ENCODE data around the gene ENTPD2. TPM values are rescaled to one million over a fixed set of nuclear protein-coding genes. Genes with fewer than 3 reads are reported as not detected.

Gene ENTPD2
- total and polyA plus RNA-seq, 10 of the 15 experiments (the other 5 are each of a cell fraction or from before 2014, with no cell fraction given), result 0.15 to 1.8 (median 0.65) TPM; not detected in 2

DNA sequence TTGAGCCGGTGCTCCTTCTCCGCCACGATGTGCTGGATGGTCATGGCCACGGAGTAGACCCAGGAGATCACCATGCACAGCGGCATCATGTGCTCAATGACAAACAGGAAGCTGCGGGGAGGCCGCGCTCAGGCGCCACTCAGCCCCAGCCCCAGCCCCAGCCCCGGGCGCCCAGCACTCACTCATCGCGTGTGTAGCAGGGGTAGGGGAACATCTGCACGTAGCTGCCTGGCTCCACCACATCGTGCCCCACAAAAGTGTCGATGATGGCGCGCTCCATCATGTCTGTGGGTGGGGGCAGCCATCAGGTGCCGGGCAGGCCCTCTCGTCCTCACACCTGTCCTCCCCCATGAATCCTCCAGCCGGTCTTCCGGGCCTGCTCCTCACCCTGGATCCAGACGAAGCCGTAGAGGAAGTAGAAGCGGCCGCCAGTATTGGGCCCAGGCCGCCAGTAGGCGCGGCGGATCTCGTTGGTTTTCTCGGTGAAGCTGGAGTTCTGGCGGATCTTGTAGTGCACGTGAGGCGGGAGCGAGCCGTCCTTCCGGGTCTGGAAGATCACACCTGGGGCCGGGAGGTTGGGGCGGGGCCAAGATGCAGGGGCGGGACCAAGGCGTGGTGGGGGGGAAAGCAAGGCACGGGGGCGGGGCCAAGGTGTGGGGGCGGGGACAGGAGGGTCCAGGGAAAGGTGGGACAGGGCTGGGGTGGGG, 35.9 kb downstream of the ENTPD2 start:
- POLR2A ChIA-PET, result no interaction called here
- ATAC-seq, result no peak
- no TSS peak for BruUV-seq (replicated peaks)

More for the DNA sequence above, 35.9 kb downstream of the ENTPD2 start:
- no peaks in the 10 kb centered on the region for H3K79me2 ChIP-seq (ENCODE audit: control insufficient read depth, insufficient read depth, low read length)
- TF ChIP-seq, protein P1, sequence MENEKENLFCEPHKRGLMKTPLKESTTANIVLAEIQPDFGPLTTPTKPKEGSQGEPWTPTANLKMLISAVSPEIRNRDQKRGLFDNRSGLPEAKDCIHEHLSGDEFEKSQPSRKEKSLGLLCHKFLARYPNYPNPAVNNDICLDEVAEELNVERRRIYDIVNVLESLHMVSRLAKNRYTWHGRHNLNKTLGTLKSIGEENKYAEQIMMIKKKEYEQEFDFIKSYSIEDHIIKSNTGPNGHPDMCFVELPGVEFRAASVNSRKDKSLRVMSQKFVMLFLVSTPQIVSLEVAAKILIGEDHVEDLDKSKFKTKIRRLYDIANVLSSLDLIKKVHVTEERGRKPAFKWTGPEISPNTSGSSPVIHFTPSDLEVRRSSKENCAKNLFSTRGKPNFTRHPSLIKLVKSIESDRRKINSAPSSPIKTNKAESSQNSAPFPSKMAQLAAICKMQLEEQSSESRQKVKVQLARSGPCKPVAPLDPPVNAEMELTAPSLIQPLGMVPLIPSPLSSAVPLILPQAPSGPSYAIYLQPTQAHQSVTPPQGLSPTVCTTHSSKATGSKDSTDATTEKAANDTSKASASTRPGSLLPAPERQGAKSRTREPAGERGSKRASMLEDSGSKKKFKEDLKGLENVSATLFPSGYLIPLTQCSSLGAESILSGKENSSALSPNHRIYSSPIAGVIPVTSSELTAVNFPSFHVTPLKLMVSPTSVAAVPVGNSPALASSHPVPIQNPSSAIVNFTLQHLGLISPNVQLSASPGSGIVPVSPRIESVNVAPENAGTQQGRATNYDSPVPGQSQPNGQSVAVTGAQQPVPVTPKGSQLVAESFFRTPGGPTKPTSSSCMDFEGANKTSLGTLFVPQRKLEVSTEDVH (IDR thresholded peaks at IDR 0.05; ENCODE audit: low read depth, partially characterized antibody), result no peak
- TF ChIP-seq GATAD2B (conservative IDR thresholded peaks at IDR 0.05; ENCODE audit: low read depth) (no peak), FOXK2 (IDR thresholded peaks at IDR 0.05) (no peak), CBX3 (IDR thresholded peaks at IDR 0.05; ENCODE audit: borderline replicate concordance, low read depth) (no peak), ZBED1 (IDR thresholded peaks at IDR 0.05; ENCODE audit: borderline replicate concordance) (no peak), EED (IDR thresholded peaks at IDR 0.05; ENCODE audit: low read depth) (no peak), CHD2 (IDR thresholded peaks at IDR 0.05; ENCODE audit: borderline replicate concordance, low read depth, low read length) (no peak)
- no peaks in the 10 kb centered on the region for H3K36me3 ChIP-seq (ENCODE audit: control insufficient read depth in 2 of 2, insufficient read depth in 2 of 2, low read length in 1 of 2)
- H3K9ac ChIP-seq (ENCODE audit: control insufficient read depth, insufficient read depth, low read length), result no peak overlapping the region
- H3K4me3 ChIP-seq, result no peak overlapping the region
- intact Hi-C loops (cut with micrococcal nuclease; ENCODE audit: unreplicated experiment) (no loop called here), in situ Hi-C loops (cut with MboI) (no loop called here)
- no peaks in the 10 kb centered on the region for H3K27me3 ChIP-seq (replicated peaks in 1 of 2; ENCODE audit: control insufficient read depth in 2 of 2, insufficient read depth in 2 of 2, low read length in 1 of 2)
- H3K27ac ChIP-seq (ENCODE audit: control insufficient read depth, insufficient read depth), result no peak overlapping the region
- WGBS (ENCODE audit: insufficient coverage, insufficient replicate concordance, low lambda C conversion rate, missing lambda C conversion rate), result 91% methylated on average over 37 of the region's 45 CpGs
- FAIRE-seq (no peak), DNase-seq (ENCODE audit: low read depth, low spot score) (no peak)
- RAD21 ChIA-PET (ENCODE audit: unreplicated experiment), result no interaction called here
- SMC1A ChIA-PET (ENCODE audit: uncharacterized antibody, unreplicated experiment), result no interaction called here
- CTCF ChIA-PET, result no interaction called here
- no peaks in the 10 kb centered on the region for H3K4me1 ChIP-seq (ENCODE audit: control insufficient read depth, insufficient read depth, low read length)
- H2AFZ ChIP-seq (ENCODE audit: control insufficient read depth, low read depth, low read length), result no peak overlapping the region
- no peaks in the 10 kb centered on the region for H4K20me1 ChIP-seq (ENCODE audit: control insufficient read depth, insufficient read depth)
- no peaks in the 10 kb centered on the region; the same call in 2 of the 3 replicates for H3K9me3 ChIP-seq (replicated peaks; ENCODE audit: control insufficient read depth, insufficient read depth, low read length)
- no peak overlapping the region for H3K4me2 ChIP-seq (ENCODE audit: control insufficient read depth, insufficient read depth)
